Thyroid gland (tissue), 4 donors: ENCODE results near the gene C19orf38. TPM values are rescaled to one million over a fixed set of nuclear protein-coding genes. Genes with fewer than 3 reads are reported as not detected.

ENCODE experiments used
- DNase-seq, 2 donors: peaks; one replicate each; pipeline ENCODE4 v3.0.0-alpha.2; 2019
- H3K27ac ChIP-seq, 3 donors: fragments of 200-600 bp; sonication (generic); 1 replicate in 2 of 3; 2 replicates in 1 of 3; pipeline ENCODE4 v1.5.1; 2016 to 2019; ENCODE audit warnings: mild to moderate bottlenecking in 1 of 3, moderate library complexity in 1 of 3
- H3K27me3 ChIP-seq: fragments of 200-600 bp; sonication (generic); one replicate; pipeline ENCODE4 v1.5.1; 2019
- H3K36me3 ChIP-seq, 2 donors: fragments of 200-600 bp; sonication (generic); one replicate each; pipeline ENCODE4 v1.5.1; 2016 to 2019
- H3K4me1 ChIP-seq, 2 donors: fragments of 200-600 bp; sonication (generic); one replicate each; pipeline ENCODE4 v1.5.1; 2017 to 2019
- H3K4me3 ChIP-seq, 3 donors: fragments of 200-600 bp; sonication (generic); replicated peaks in 1 of 3; 1 replicate in 2 of 3; 2 replicates in 1 of 3; pipeline ENCODE4 v1.5.1; 2016; ENCODE audit warnings: mild to moderate bottlenecking in 1 of 3
- H3K9me3 ChIP-seq: fragments of 200-600 bp; sonication (generic); one replicate; pipeline ENCODE4 v1.5.1; 2017
- CTCF ChIP-seq, 6 experiments: fragments of 200-600 bp in 3 of 6; fragments of 450-650 bp in 3 of 6; sonication (generic) in 3 of 6; IDR thresholded peaks; one replicate each; pipeline ENCODE4 v1.5.1; 2016 to 2019; ENCODE audit warnings: antibody characterized with exemption in 6 of 6, mild to moderate bottlenecking in 2 of 6, inconsistent platforms in 1 of 6, moderate library complexity in 1 of 6
- POLR2A ChIP-seq, 2 donors: fragments of 450-650 bp; IDR thresholded peaks; one replicate each; pipeline ENCODE4 v1.6.1; 2017; ENCODE audit warnings: antibody characterized with exemption in 2 of 2, mild to moderate bottlenecking in 2 of 2, moderate library complexity in 1 of 2
- WGBS, 2 donors: methylation state at CpG; one replicate each; pipeline ENCODE4 v1.1.5; 2017; 5-methylcytosine and 5-hydroxymethylcytosine counted together
- intact Hi-C: fragments of 100-400 bp; cut with DNase I; formaldehyde crosslinking; loops from one replicate; pipeline ENCODE4 v1.15.1; 2023
- total RNA-seq, 4 donors: library from RNA; depleted of rRNA; stranded (reverse); fragments of >200 nt; gene quantifications; one replicate each; pipeline ENCODE4 v1.2.3, GENCODE V29; 2016

The C19orf38 gene
- total RNA-seq, 4 donors from 2014 or later = 1.5 to 1.7 TPM; not detected in 2

- H3K9me3 ChIP-seq = no peaks in the 10 kb centered on the region
- intact Hi-C loops = no loop called here
- H3K27ac ChIP-seq = no peak overlapping the region
- peaks cover 36 to 42% of the 10 kb centered on the region in 2 donors for H3K36me3 ChIP-seq
- H3K4me1 ChIP-seq = no peaks in the 10 kb centered on the region
- H3K4me3 ChIP-seq = no peak overlapping the region
- no peak for TF ChIP-seq POLR2A (IDR thresholded peaks at IDR 0.05)
- no peak for TF ChIP-seq CTCF (IDR thresholded peaks at IDR 0.05)
- WGBS, 2 donors = 93% methylated on average over 21 to 31 of the region's 31 CpGs
- H3K27me3 ChIP-seq = no peaks in the 10 kb centered on the region
- no peak for DNase-seq
Measured at GRCh38 chr19:10911579-10912363, 63.6 kb downstream of the C19orf38 start.

GRCh38 chr19:10912619-10913018 is 64.4 kb downstream of the C19orf38 start:
- intact Hi-C loops = no loop called here
- H3K4me3 ChIP-seq = no peak overlapping the region
- H3K4me1 ChIP-seq = no peaks in the 10 kb centered on the region
- no peaks in the 10 kb centered on the region for H3K9me3 ChIP-seq
- no peaks in the 10 kb centered on the region for H3K27me3 ChIP-seq
- WGBS, 2 donors = 91 to 94% methylated on average over 14 to 18 of the region's 18 CpGs
- no peak overlapping the region for H3K27ac ChIP-seq
- no peak for DNase-seq
- TF ChIP-seq POLR2A (IDR thresholded peaks at IDR 0.05) (no peak), CTCF (IDR thresholded peaks at IDR 0.05) (no peak)
- H3K36me3 ChIP-seq = peaks cover 36 to 42% of the 10 kb centered on the region in 2 donors

GRCh38 chr19:10913716-10914340 is 65.6 kb downstream of the C19orf38 start:
- intact Hi-C loops = no loop called here
- DNase-seq = no peak
- TF ChIP-seq CTCF (IDR thresholded peaks at IDR 0.05) (no peak), POLR2A (IDR thresholded peaks at IDR 0.05) (no peak)
- H3K9me3 ChIP-seq = no peaks in the 10 kb centered on the region
- H3K27me3 ChIP-seq = no peaks in the 10 kb centered on the region
- no peaks in the 10 kb centered on the region for H3K4me1 ChIP-seq
- no peak overlapping the region for H3K4me3 ChIP-seq
- H3K27ac ChIP-seq = no peak overlapping the region
- WGBS, 2 donors = 97 to 100% methylated on average over 3 to 18 of the region's 24 CpGs
- H3K36me3 ChIP-seq = peaks cover 30 to 32% of the 10 kb centered on the region in 2 donors

GRCh38 chr19:10915130-10916091 is 67.2 kb downstream of the C19orf38 start:
- Histone ChIP-seq H3K36me3 (peaks cover 32 to 35% of the 10 kb centered on the region in 2 donors), H3K9me3 (no peaks in the 10 kb centered on the region), H3K4me1 (no peaks in the 10 kb centered on the region), H3K27ac (no peak overlapping the region), H3K4me3 (no peak overlapping the region), H3K27me3 (no peaks in the 10 kb centered on the region)
- WGBS, 2 donors = 100% methylated on average over 3 to 4 of the region's 19 CpGs
- intact Hi-C loops = no loop called here
- TF ChIP-seq POLR2A (IDR thresholded peaks at IDR 0.05) (no peak), CTCF (IDR thresholded peaks at IDR 0.05) (no peak)
- DNase-seq = no peak
